Hepatocyte (in vitro differentiated cells): ENCODE data around the gene KDM4C.

ENCODE experiments used
- EZH2 ChIP-seq: fragments of 200-600 bp; sonication (generic); IDR thresholded peaks from 2 replicates; pipeline ENCODE4 v1.6.1; 2016; ENCODE audit warnings: antibody characterized with exemption, mild to moderate bottlenecking, borderline replicate concordance
- EZH2phosphoT487 ChIP-seq: fragments of 200-600 bp; sonication (generic); IDR thresholded peaks from one replicate; pipeline ENCODE4 v1.6.1; 2018; ENCODE audit warnings: antibody characterized with exemption, mild to moderate bottlenecking, low read depth, moderate library complexity; ENCODE audit not compliant: unreplicated experiment, severe bottlenecking
- TF ChIP-seq, protein P1 (sequence below): fragments of 200-600 bp; sonication (generic); IDR thresholded peaks from 2 replicates; pipeline ENCODE4 v1.5.1; 2016; ENCODE audit warnings: antibody characterized with exemption, mild to moderate bottlenecking; ENCODE audit not compliant: poor library complexity

DNA sequence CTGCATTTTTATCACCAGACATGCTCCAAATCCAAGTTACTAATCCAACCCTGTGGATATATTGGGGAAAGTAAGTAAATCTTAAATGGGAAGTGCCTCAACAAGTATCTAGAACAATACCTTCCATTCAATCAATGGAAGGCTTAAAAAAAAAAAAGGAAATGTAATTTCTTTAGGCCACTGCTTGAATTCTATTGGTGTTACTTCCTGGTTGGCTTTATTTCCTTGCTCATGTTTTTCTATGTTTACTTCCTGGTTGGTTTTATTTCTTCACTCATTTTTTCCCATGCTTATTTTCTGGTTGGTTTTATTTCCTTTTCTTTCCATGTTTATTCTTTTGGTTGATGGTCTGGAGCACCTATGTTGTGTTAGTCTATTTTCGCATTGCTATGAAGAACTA is 363.9 kb downstream of the KDM4C start:
- TF ChIP-seq, protein P1, sequence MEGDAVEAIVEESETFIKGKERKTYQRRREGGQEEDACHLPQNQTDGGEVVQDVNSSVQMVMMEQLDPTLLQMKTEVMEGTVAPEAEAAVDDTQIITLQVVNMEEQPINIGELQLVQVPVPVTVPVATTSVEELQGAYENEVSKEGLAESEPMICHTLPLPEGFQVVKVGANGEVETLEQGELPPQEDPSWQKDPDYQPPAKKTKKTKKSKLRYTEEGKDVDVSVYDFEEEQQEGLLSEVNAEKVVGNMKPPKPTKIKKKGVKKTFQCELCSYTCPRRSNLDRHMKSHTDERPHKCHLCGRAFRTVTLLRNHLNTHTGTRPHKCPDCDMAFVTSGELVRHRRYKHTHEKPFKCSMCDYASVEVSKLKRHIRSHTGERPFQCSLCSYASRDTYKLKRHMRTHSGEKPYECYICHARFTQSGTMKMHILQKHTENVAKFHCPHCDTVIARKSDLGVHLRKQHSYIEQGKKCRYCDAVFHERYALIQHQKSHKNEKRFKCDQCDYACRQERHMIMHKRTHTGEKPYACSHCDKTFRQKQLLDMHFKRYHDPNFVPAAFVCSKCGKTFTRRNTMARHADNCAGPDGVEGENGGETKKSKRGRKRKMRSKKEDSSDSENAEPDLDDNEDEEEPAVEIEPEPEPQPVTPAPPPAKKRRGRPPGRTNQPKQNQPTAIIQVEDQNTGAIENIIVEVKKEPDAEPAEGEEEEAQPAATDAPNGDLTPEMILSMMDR: no peak
- no peak for TF ChIP-seq EZH2
- no peak for TF ChIP-seq EZH2phosphoT487
